ENCODE measurements around the gene TNFAIP1. TPM values are rescaled to one million over a fixed set of nuclear protein-coding genes. Genes with fewer than 3 reads are reported as not detected.
"Not testable (repeated sequence)": the region's sequence is repeated elsewhere in the genome, so short reads cannot be mapped to it uniquely, and the experiment has no call there.

The TNFAIP1 gene
- total and polyA plus RNA-seq, 9 donors: 13.4 to 37.9 (median 31.5) TPM

GRCh38 chr17:28338056-28338768 lies 2.7 kb downstream of the TNFAIP1 start:
- Histone ChIP-seq H3K27me3 (no peaks in the 10 kb centered on the region), H3K36me3 (no peaks in the 10 kb centered on the region), H3K9me3 (no peaks in the 10 kb centered on the region), H3K27ac (no peak overlapping the region), H3K4me1 (ENCODE audit: insufficient read depth) (peaks cover 5% of the 10 kb centered on the region), H3K4me3 (no peak overlapping the region)
- WGBS, 3 donors: 35 to 54% (median 36%) methylated on average over 5 of the region's 5 CpGs
- no peak for TF ChIP-seq CTCF (IDR thresholded peaks at IDR 0.05)
- TF ChIP-seq EP300 (IDR thresholded peaks at IDR 0.05): no peak
- TF ChIP-seq POLR2A (IDR thresholded peaks at IDR 0.05): no peak
- DNase-seq: no peak
- intact Hi-C loops (cut with DNase I): loop anchor here in 2 of 4 donors (5.0 kb wide), 1 partner anchor 614 kb away; the partner anchor contains the start of gene PHF12 (in 2 of the 2)

- H3K4me1 ChIP-seq (ENCODE audit: insufficient read depth); H3K9me3 ChIP-seq; DNase-seq; H3K27ac ChIP-seq; H3K27me3 ChIP-seq; H3K36me3 ChIP-seq; H3K4me3 ChIP-seq: not testable (repeated sequence)
- intact Hi-C loops (cut with DNase I): loop anchor here in 2 of 4 donors (5.0 kb wide), 1 partner anchor 614 kb away; the partner anchor contains the start of gene PHF12 (in 2 of the 2)
- 79 to 93% (median 87%) methylated on average over 8 of the region's 8 CpGs for WGBS, 3 donors
Observed at GRCh38 chr17:28338769-28339212, 3.2 kb downstream of the TNFAIP1 start.

GRCh38 chr17:28339431-28339830 lies 3.9 kb downstream of the TNFAIP1 start:
- no peak for TF ChIP-seq CTCF (IDR thresholded peaks at IDR 0.05)
- no peak for TF ChIP-seq EP300 (IDR thresholded peaks at IDR 0.05)
- TF ChIP-seq POLR2A (IDR thresholded peaks at IDR 0.05): no peak
- 88 to 91% (median 88%) methylated on average over 15 of the region's 15 CpGs for WGBS, 3 donors
- intact Hi-C loops (cut with DNase I): loop anchor here in 2 of 4 donors (5.0 kb wide), 1 partner anchor 613 kb away; the partner anchor contains the start of gene PHF12 (in 2 of the 2)
- Histone ChIP-seq H3K27me3 (no peaks in the 10 kb centered on the region), H3K4me1 (ENCODE audit: insufficient read depth) (peaks cover 2% of the 10 kb centered on the region), H3K4me3 (no peak overlapping the region), H3K27ac (no peak overlapping the region), H3K36me3 (no peaks in the 10 kb centered on the region), H3K9me3 (no peaks in the 10 kb centered on the region)
- no peak for DNase-seq

GRCh38 chr17:28340374-28340773 lies 4.8 kb downstream of the TNFAIP1 start:
- no peaks in the 10 kb centered on the region for H3K9me3 ChIP-seq
- intact Hi-C loops (cut with DNase I): no loop called here
- H3K4me3 ChIP-seq: no peak overlapping the region
- DNase-seq: no peak
- TF ChIP-seq POLR2A (IDR thresholded peaks at IDR 0.05) (no peak), CTCF (IDR thresholded peaks at IDR 0.05) (no peak), EP300 (IDR thresholded peaks at IDR 0.05) (no peak)
- WGBS, 3 donors: 86 to 88% (median 86%) methylated on average over 6 of the region's 6 CpGs
- no peaks in the 10 kb centered on the region for H3K36me3 ChIP-seq
- no peak overlapping the region for H3K27ac ChIP-seq
- peaks cover 4% of the 10 kb centered on the region for H3K4me1 ChIP-seq (ENCODE audit: insufficient read depth)
- no peaks in the 10 kb centered on the region for H3K27me3 ChIP-seq

GRCh38 chr17:28341516-28341915 lies 6.0 kb downstream of the TNFAIP1 start:
- H3K27me3 ChIP-seq: no peaks in the 10 kb centered on the region
- WGBS, 3 donors: 91 to 94% (median 92%) methylated on average over 11 of the region's 11 CpGs
- H3K9me3 ChIP-seq: no peaks in the 10 kb centered on the region
- peaks cover 13% of the 10 kb centered on the region for H3K4me1 ChIP-seq (ENCODE audit: insufficient read depth)
- H3K4me3 ChIP-seq: no peak overlapping the region
- intact Hi-C loops (cut with DNase I): no loop called here
- H3K27ac ChIP-seq: no peak overlapping the region
- TF ChIP-seq EP300 (IDR thresholded peaks at IDR 0.05): no peak
- TF ChIP-seq CTCF (IDR thresholded peaks at IDR 0.05): no peak
- no peak for TF ChIP-seq POLR2A (IDR thresholded peaks at IDR 0.05)
- no peak for DNase-seq
- H3K36me3 ChIP-seq: no peaks in the 10 kb centered on the region
